ENCODE measurements around the gene IGF2BP3. TPM values are rescaled to one million over a fixed set of nuclear protein-coding genes. Genes with fewer than 3 reads are reported as not detected.

IGF2BP3 gene
- total and polyA plus RNA-seq, 8 donors = 0.09 to 1.3 (median 0.55) TPM

GRCh38 chr7:23449941-23450340, 20.4 kb downstream of the IGF2BP3 start:
- H3K9me3 ChIP-seq = no peaks in the 10 kb centered on the region
- TF ChIP-seq CTCF (IDR thresholded peaks at IDR 0.05) = no peak
- H3K27me3 ChIP-seq = peaks cover 0 to 4% (median 0%) of the 10 kb centered on the region in 4 donors
- intact Hi-C loops (cut with DNase I) = no loop called here
- WGBS, 2 donors = 71 to 75% methylated on average over 3 of the region's 3 CpGs
- ATAC-seq (no peak), FAIRE-seq (no peak), DNase-seq (no peak)
- H3K36me3 ChIP-seq = no peaks in the 10 kb centered on the region
- no peak overlapping the region for H3K4me3 ChIP-seq
- no peaks in the 10 kb centered on the region for H3K4me1 ChIP-seq
- no peak overlapping the region for H3K27ac ChIP-seq

GRCh38 chr7:23445326-23445725, 25.0 kb downstream of the IGF2BP3 start:
- FAIRE-seq (no peak), DNase-seq (no peak), ATAC-seq (no peak)
- intact Hi-C loops (cut with DNase I) = no loop called here
- no peak for TF ChIP-seq CTCF (IDR thresholded peaks at IDR 0.05)
- Histone ChIP-seq H3K27me3 (peaks cover 0 to 9% (median 0%) of the 10 kb centered on the region in 4 donors), H3K4me3 (no peak overlapping the region), H3K9me3 (no peaks in the 10 kb centered on the region), H3K27ac (no peak overlapping the region), H3K4me1 (no peaks in the 10 kb centered on the region), H3K36me3 (no peaks in the 10 kb centered on the region)
- WGBS, 2 donors = 80 to 89% methylated on average over 5 of the region's 5 CpGs

- no peak for TF ChIP-seq CTCF (IDR thresholded peaks at IDR 0.05)
- intact Hi-C loops (cut with DNase I) = no loop called here
- 55 to 73% methylated on average over 1 of the region's 1 CpG for WGBS, 2 donors
- peaks cover 0 to 5% (median 0%) of the 10 kb centered on the region in 4 donors for H3K27me3 ChIP-seq
- no peak overlapping the region for H3K4me3 ChIP-seq
- no peaks in the 10 kb centered on the region for H3K36me3 ChIP-seq
- DNase-seq (no peak), ATAC-seq (no peak), FAIRE-seq (no peak)
- H3K4me1 ChIP-seq = no peaks in the 10 kb centered on the region
- H3K27ac ChIP-seq = no peak overlapping the region
- H3K9me3 ChIP-seq = no peaks in the 10 kb centered on the region
These were observed 26.3 kb downstream of the IGF2BP3 start for GRCh38 chr7:23443974-23444373.

- no peak overlapping the region for H3K4me3 ChIP-seq
- no peak for TF ChIP-seq CTCF (IDR thresholded peaks at IDR 0.05)
- H3K36me3 ChIP-seq = no peaks in the 10 kb centered on the region
- FAIRE-seq (no peak), ATAC-seq (no peak), DNase-seq (no peak)
- intact Hi-C loops (cut with DNase I) = no loop called here
- no peak overlapping the region for H3K27ac ChIP-seq
- WGBS, 2 donors = 85 to 94% methylated on average over 4 of the region's 4 CpGs
- peaks cover 0 to 5% (median 0%) of the 10 kb centered on the region in 4 donors for H3K27me3 ChIP-seq
- H3K9me3 ChIP-seq = no peaks in the 10 kb centered on the region
- no peaks in the 10 kb centered on the region for H3K4me1 ChIP-seq
These were observed 32.1 kb downstream of the IGF2BP3 start for GRCh38 chr7:23438171-23438570.

GRCh38 chr7:23434147-23434917, 36.0 kb downstream of the IGF2BP3 start:
- peaks cover 0 to 4% (median 0%) of the 10 kb centered on the region in 4 donors for H3K27me3 ChIP-seq
- H3K27ac ChIP-seq = no peak overlapping the region
- no peak for ATAC-seq
- FAIRE-seq = no peak
- WGBS, 2 donors = 80 to 90% methylated on average over 5 of the region's 5 CpGs
- no peaks in the 10 kb centered on the region for H3K4me1 ChIP-seq
- H3K36me3 ChIP-seq = no peaks in the 10 kb centered on the region
- intact Hi-C loops (cut with DNase I) = no loop called here
- no peak overlapping the region for H3K4me3 ChIP-seq
- DNase-seq = no peak
- no peak for TF ChIP-seq CTCF (IDR thresholded peaks at IDR 0.05)
- no peaks in the 10 kb centered on the region for H3K9me3 ChIP-seq

All from pancreas (tissue), 10 donors.